ENCODE measurements around the gene DOCK4. TPM values are rescaled to one million over a fixed set of nuclear protein-coding genes. Genes with fewer than 3 reads are reported as not detected.

DOCK4 gene
- total and polyA plus RNA-seq, 4 donors = 2.9 to 94.3 (median 20.0) TPM

DNA sequence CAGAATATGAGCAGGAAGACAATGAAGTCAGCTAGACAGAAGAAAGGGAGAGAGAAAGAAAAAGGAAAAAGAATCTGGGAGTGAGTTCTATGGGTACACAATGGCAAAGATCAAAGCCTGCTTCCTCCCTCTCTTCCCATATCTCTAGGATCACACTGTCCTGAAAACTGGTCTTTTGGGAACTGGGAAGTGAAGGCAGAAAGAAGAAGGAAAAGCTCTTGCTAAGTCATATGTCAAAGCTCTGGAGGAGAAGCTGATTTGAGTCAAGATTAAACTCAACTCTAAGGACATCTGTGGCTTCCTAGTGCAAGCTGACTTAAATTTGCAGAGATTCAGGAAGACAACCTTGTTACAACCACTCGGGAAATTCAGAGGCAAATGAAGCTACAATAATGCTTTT is 147.5 kb downstream of the DOCK4 start:
- WGBS, 2 donors = 95 to 100% methylated on average over 1 of the region's 1 CpG
- ATAC-seq (ENCODE audit: low FRiP score) = no peak
- no peak overlapping the region for H3K4me3 ChIP-seq (ENCODE audit: low read length in 2 of 2)

DNA sequence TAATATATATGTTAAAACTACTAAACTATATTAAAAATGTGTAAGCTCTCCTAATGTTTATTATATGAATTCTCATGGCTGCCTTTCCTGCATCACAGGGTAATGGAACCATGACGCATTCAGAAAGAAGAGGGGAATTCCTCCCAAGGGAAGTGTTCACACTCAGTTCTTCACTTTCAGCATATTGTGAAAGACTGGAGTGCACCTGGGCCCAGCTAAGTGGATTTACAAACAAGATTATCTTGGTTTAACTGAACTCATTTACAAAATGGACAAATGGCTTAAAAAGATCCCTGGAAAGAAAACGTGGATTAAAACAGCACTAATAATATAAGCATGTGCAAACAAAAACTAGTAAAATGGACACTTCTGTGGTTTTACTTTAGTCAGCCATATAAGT is 149.8 kb downstream of the DOCK4 start:
- Histone ChIP-seq H3K4me3 (ENCODE audit: low read length in 2 of 2) (no peak overlapping the region), H3K4me1 (ENCODE audit: control insufficient read depth in 1 of 2, insufficient read depth in 2 of 2, low read length in 2 of 2) (peaks cover 0 to 3% of the 10 kb centered on the region in 2 donors), H3K27me3 (ENCODE audit: control insufficient read depth in 1 of 2, insufficient read depth in 2 of 2, low read length in 1 of 2) (no peaks in the 10 kb centered on the region), H3K9me3 (ENCODE audit: control insufficient read depth, low read length) (no peaks in the 10 kb centered on the region), H3K36me3 (ENCODE audit: control insufficient read depth in 1 of 2, insufficient read depth in 2 of 2, low read length in 1 of 2) (no peaks in the 10 kb centered on the region), H3K27ac (ENCODE audit: low read depth in 1 of 2, low read length in 2 of 2) (no peak overlapping the region)
- intact Hi-C loops (cut with DNase I) = no loop called here
- DNase-seq = no peak
- 82 to 84% methylated on average over 2 of the region's 2 CpGs for WGBS, 2 donors
- no peak for ATAC-seq (ENCODE audit: low FRiP score)

More for the DNA sequence above, 147.5 kb downstream of the DOCK4 start:
- intact Hi-C loops (cut with DNase I) = no loop called here
- no peaks in the 10 kb centered on the region for H3K36me3 ChIP-seq (ENCODE audit: control insufficient read depth in 1 of 2, insufficient read depth in 2 of 2, low read length in 1 of 2)
- no peak for DNase-seq
- H3K4me1 ChIP-seq (ENCODE audit: control insufficient read depth in 1 of 2, insufficient read depth in 2 of 2, low read length in 2 of 2) = no peaks in the 10 kb centered on the region
- no peaks in the 10 kb centered on the region for H3K9me3 ChIP-seq (ENCODE audit: control insufficient read depth, low read length)
- H3K27me3 ChIP-seq (ENCODE audit: control insufficient read depth in 1 of 2, insufficient read depth in 2 of 2, low read length in 1 of 2) = no peaks in the 10 kb centered on the region
- H3K27ac ChIP-seq (ENCODE audit: low read depth in 1 of 2, low read length in 2 of 2) = no peak overlapping the region

DNA sequence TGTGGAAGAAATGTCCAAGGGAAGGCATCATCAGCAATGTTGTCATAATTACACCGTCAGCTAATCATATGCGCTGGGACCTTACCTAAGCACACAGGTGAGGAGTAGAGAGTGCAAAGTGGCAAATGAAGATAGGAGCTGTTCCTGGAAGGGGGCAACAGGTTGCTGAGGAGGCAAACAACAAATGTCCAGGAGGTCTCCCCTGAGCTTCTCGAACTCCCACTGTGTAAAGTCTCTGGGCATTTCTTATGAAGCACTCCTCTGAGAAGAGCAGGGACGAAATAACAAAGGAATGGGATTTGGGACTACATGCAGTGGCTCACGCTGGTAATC is 152.5 kb downstream of the DOCK4 start:
- no peaks in the 10 kb centered on the region for H3K36me3 ChIP-seq (ENCODE audit: control insufficient read depth in 1 of 2, insufficient read depth in 2 of 2, low read length in 1 of 2)
- intact Hi-C loops (cut with DNase I) = no loop called here
- no peaks in the 10 kb centered on the region for H3K9me3 ChIP-seq (ENCODE audit: control insufficient read depth, low read length)
- H3K27me3 ChIP-seq (ENCODE audit: control insufficient read depth in 1 of 2, insufficient read depth in 2 of 2, low read length in 1 of 2) = no peaks in the 10 kb centered on the region
- WGBS, 2 donors = 93 to 95% methylated on average over 5 of the region's 5 CpGs
- no peak overlapping the region for H3K4me3 ChIP-seq (ENCODE audit: low read length in 2 of 2)
- no peak for DNase-seq
- no peak for ATAC-seq (ENCODE audit: low FRiP score)
- peaks cover 0 to 3% of the 10 kb centered on the region in 2 donors for H3K4me1 ChIP-seq (ENCODE audit: control insufficient read depth in 1 of 2, insufficient read depth in 2 of 2, low read length in 2 of 2)
- H3K27ac ChIP-seq (ENCODE audit: low read depth in 1 of 2, low read length in 2 of 2) = no peak overlapping the region

DNA sequence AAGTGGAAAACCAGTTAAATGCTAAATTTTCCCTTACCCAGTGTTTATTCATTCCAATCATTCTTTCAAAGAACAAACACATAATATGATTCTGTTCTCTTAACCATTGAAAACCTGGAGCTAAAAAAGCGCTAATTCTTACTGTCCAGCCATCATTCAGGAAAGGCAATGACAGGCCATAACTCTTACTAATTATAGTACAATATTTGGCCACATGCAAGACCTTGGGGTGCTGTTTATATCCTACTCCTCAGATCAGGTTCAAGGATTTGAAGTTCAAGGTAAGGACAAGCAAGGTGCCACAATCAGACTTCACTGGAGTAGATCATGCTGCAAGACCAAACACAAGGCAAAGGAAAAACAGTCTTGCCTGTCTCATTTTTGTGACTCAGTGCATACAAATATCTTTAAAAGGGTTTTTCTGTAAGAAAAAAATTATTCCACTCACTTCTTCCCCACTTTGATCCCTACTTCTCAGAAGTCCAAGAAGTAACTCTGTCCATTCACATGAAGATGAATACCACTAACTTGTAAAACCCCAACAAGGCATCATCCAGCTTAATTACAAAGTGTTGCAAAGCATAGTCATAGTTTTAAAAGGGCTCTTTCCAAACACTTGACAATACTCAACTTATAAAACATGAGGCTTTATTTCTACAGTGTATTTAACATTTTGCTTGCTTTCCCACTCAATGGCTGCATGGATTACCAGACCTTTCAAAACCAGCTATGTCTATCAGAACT is 153.0 kb downstream of the DOCK4 start:
- H3K27ac ChIP-seq (ENCODE audit: low read depth in 1 of 2, low read length in 2 of 2) = no peak overlapping the region
- no peaks in the 10 kb centered on the region for H3K36me3 ChIP-seq (ENCODE audit: control insufficient read depth in 1 of 2, insufficient read depth in 2 of 2, low read length in 1 of 2)
- ATAC-seq (ENCODE audit: low FRiP score) = no peak
- H3K27me3 ChIP-seq (ENCODE audit: control insufficient read depth in 1 of 2, insufficient read depth in 2 of 2, low read length in 1 of 2) = no peaks in the 10 kb centered on the region
- H3K4me3 ChIP-seq (ENCODE audit: low read length in 2 of 2) = no peak overlapping the region
- 77 to 91% methylated on average over 1 of the region's 1 CpG for WGBS, 2 donors
- intact Hi-C loops (cut with DNase I) = no loop called here
- peaks cover 0 to 3% of the 10 kb centered on the region in 2 donors for H3K4me1 ChIP-seq (ENCODE audit: control insufficient read depth in 1 of 2, insufficient read depth in 2 of 2, low read length in 2 of 2)
- no peaks in the 10 kb centered on the region for H3K9me3 ChIP-seq (ENCODE audit: control insufficient read depth, low read length)
- DNase-seq = no peak

DNA sequence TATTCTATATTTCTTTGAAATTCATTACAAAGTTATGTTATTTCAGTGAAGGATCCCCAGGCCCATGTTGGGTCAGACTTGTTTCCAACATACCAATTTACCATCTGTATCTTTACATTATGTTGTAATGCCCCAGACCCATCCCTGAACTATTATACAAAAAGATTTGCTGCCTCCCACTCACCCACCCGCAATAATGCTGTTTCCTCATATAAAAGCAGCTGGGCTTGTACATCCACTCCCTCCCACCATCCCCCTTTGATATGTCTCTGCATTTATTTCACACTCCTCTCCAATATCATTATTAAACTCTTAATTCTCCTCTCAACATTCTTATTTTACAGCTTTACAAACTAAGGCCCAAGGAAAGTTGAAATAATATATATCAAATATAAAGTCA is 153.7 kb downstream of the DOCK4 start:
- Histone ChIP-seq H3K4me3 (ENCODE audit: low read length in 2 of 2) (no peak overlapping the region), H3K27me3 (ENCODE audit: control insufficient read depth in 1 of 2, insufficient read depth in 2 of 2, low read length in 1 of 2) (no peaks in the 10 kb centered on the region), H3K36me3 (ENCODE audit: control insufficient read depth in 1 of 2, insufficient read depth in 2 of 2, low read length in 1 of 2) (no peaks in the 10 kb centered on the region), H3K4me1 (ENCODE audit: control insufficient read depth in 1 of 2, insufficient read depth in 2 of 2, low read length in 2 of 2) (peaks cover 0 to 3% of the 10 kb centered on the region in 2 donors), H3K9me3 (ENCODE audit: control insufficient read depth, low read length) (no peaks in the 10 kb centered on the region), H3K27ac (ENCODE audit: low read depth in 1 of 2, low read length in 2 of 2) (no peak overlapping the region)
- ATAC-seq (ENCODE audit: low FRiP score) (no peak), DNase-seq (no peak)
- intact Hi-C loops (cut with DNase I) = no loop called here
- WGBS, 2 donors = 68 to 83% methylated on average over 1 of the region's 1 CpG

DNA sequence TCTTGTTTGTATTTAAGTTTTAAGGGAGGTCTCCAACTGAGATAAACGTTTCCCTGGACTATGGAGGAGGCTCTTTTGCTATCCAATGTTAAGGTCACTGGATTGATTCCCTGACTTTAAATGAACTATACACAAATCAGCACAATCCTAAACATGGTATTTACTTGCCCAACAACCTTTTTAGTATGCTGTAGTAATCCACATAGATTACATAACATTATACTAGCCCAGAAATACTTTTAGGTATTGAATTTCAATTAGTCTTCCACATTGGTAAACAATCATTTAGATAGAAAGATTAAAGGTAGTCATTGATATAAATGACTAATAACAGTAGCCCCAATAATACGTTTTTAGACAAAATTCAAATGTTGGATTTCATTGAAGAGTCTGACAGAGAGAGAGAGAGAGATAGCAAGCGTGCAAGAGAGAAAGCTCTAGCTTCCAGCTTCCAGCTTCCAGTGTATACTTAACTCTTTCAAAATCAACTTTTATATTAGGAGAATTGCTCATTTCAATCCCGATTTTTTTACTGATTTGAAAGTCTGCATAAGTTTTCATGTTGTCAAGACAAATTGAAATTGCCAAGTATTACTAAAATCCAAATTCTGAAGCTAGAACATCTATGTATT is 155.8 kb downstream of the DOCK4 start:
- no peak for ATAC-seq (ENCODE audit: low FRiP score)
- 55 to 59% methylated on average over 4 of the region's 4 CpGs for WGBS, 2 donors
- Histone ChIP-seq H3K27me3 (ENCODE audit: control insufficient read depth in 1 of 2, insufficient read depth in 2 of 2, low read length in 1 of 2) (no peaks in the 10 kb centered on the region), H3K9me3 (ENCODE audit: control insufficient read depth, low read length) (no peaks in the 10 kb centered on the region), H3K27ac (ENCODE audit: low read depth in 1 of 2, low read length in 2 of 2) (no peak overlapping the region), H3K36me3 (ENCODE audit: control insufficient read depth in 1 of 2, insufficient read depth in 2 of 2, low read length in 1 of 2) (no peaks in the 10 kb centered on the region), H3K4me3 (ENCODE audit: low read length in 2 of 2) (no peak overlapping the region), H3K4me1 (ENCODE audit: control insufficient read depth in 1 of 2, insufficient read depth in 2 of 2, low read length in 2 of 2) (peaks cover 0 to 3% of the 10 kb centered on the region in 2 donors)
- intact Hi-C loops (cut with DNase I) = no loop called here
- no peak for DNase-seq

DNA sequence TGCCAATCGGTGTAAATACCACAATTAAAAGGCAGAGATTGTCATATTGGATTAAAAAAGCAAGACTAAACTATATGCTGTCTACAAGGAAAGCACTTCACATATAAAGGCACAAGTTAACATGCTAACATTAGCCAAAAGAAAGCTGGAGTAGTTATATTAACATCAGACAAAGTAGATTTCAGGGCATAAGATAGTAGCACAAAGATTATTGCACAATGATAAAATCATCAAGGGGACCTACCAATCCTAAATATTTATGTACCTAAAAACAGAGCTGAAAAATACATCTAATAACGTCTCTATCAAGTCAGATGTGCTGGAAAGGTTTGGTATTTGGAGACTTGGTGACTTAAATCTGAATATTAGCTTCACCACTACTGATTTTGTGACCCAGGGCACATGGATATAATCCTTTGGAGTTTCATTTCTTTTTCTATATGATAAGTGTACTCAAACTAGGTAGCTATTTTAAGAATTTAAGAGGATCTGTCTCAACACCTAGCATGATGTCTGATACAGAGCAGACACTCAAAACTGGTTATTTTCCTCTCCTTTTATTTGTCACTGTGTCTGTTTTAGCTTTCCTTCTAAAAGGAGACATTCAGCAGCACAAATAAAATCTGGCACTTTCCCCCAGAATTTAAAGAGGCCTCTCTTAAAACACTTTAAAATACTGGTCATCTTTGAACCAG is 156.5 kb downstream of the DOCK4 start:
- no peaks in the 10 kb centered on the region for H3K27me3 ChIP-seq (ENCODE audit: control insufficient read depth in 1 of 2, insufficient read depth in 2 of 2, low read length in 1 of 2)
- DNase-seq (no peak), ATAC-seq (ENCODE audit: low FRiP score) (no peak)
- H3K36me3 ChIP-seq (ENCODE audit: control insufficient read depth in 1 of 2, insufficient read depth in 2 of 2, low read length in 1 of 2) = no peaks in the 10 kb centered on the region
- WGBS, 2 donors = 74 to 77% methylated on average over 2 of the region's 2 CpGs
- no peak overlapping the region for H3K4me3 ChIP-seq (ENCODE audit: low read length in 2 of 2)
- no peak overlapping the region for H3K27ac ChIP-seq (ENCODE audit: low read depth in 1 of 2, low read length in 2 of 2)
- H3K9me3 ChIP-seq (ENCODE audit: control insufficient read depth, low read length) = no peaks in the 10 kb centered on the region
- peaks cover 0 to 3% of the 10 kb centered on the region in 2 donors for H3K4me1 ChIP-seq (ENCODE audit: control insufficient read depth in 1 of 2, insufficient read depth in 2 of 2, low read length in 2 of 2)
- intact Hi-C loops (cut with DNase I) = no loop called here

DNA sequence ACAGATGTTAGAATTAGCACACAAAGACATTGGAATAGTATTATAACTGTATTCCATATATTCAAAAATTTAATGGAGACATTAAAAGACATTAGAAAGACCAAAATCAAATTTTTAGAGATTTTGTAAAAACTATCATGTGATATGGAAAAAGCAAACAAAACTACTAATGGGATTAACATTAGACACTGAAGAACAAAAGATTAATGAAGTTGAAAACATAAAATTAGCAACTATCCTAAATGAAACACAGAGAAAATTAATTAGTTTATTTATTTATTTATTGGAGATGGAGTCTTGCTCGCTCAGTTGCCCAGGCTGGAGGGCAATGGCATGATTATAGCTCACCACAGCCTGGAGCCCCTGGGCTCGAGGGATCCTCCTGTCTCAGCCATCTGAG is 158.8 kb downstream of the DOCK4 start:
- H3K27me3 ChIP-seq (ENCODE audit: control insufficient read depth in 1 of 2, insufficient read depth in 2 of 2, low read length in 1 of 2) = no peaks in the 10 kb centered on the region
- no peak overlapping the region for H3K4me3 ChIP-seq (ENCODE audit: low read length in 2 of 2)
- H3K4me1 ChIP-seq (ENCODE audit: control insufficient read depth in 1 of 2, insufficient read depth in 2 of 2, low read length in 2 of 2) = peaks cover 0 to 2% of the 10 kb centered on the region in 2 donors
- intact Hi-C loops (cut with DNase I) = no loop called here
- ATAC-seq (ENCODE audit: low FRiP score) (no peak), DNase-seq (no peak)
- H3K36me3 ChIP-seq (ENCODE audit: control insufficient read depth in 1 of 2, insufficient read depth in 2 of 2, low read length in 1 of 2) = no peaks in the 10 kb centered on the region
- 98 to 100% methylated on average over 2 of the region's 2 CpGs for WGBS, 2 donors
- no peak overlapping the region for H3K27ac ChIP-seq (ENCODE audit: low read depth in 1 of 2, low read length in 2 of 2)
- H3K9me3 ChIP-seq (ENCODE audit: control insufficient read depth, low read length) = no peaks in the 10 kb centered on the region

DNA sequence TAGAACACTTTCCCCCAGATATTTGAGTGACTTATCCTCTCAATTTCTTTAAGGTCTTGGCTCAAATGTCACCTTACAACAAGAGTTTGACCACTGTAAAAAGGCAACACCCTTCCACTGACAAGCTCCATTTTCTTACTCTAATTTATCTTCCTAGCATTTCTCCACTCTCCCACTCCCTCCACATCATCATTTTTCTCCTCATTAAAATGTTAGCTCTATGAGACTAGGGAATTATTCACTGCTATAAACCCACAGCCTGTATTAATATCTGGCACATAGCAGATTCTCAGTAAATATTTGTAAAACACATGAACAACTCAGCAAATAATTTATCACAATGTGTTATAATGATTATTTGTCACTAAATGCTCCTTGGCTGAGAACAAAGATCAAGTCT is 161.0 kb downstream of the DOCK4 start:
- no peak overlapping the region for H3K4me3 ChIP-seq (ENCODE audit: low read length in 2 of 2)
- peaks cover 0 to 2% of the 10 kb centered on the region in 2 donors for H3K4me1 ChIP-seq (ENCODE audit: control insufficient read depth in 1 of 2, insufficient read depth in 2 of 2, low read length in 2 of 2)
- intact Hi-C loops (cut with DNase I) = no loop called here
- H3K36me3 ChIP-seq (ENCODE audit: control insufficient read depth in 1 of 2, insufficient read depth in 2 of 2, low read length in 1 of 2) = no peaks in the 10 kb centered on the region
- H3K9me3 ChIP-seq (ENCODE audit: control insufficient read depth, low read length) = no peaks in the 10 kb centered on the region
- no peak for DNase-seq
- no peaks in the 10 kb centered on the region for H3K27me3 ChIP-seq (ENCODE audit: control insufficient read depth in 1 of 2, insufficient read depth in 2 of 2, low read length in 1 of 2)
- no peak for ATAC-seq (ENCODE audit: low FRiP score)
- H3K27ac ChIP-seq (ENCODE audit: low read depth in 1 of 2, low read length in 2 of 2) = no peak overlapping the region
